ENCODE measurements around the gene TP53BP2.

DNA sequence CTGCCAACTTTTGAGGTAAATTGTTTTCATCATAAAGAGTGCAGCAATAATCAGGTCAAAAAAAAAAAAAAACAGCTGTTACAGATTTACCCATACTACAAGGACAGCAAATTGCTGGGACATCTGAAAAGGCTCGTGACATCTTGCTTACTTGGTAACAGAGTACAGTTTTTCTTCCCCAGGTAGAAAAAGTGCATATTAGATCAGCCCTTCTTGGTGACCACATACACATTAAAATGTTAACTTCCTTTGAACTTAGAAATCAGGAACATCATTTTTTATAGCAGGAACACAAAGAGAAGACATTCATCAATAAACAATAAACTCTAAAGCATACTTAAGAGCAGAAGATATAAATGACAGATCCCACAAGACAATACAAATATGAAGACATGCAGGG is 16.1 kb downstream of the TP53BP2 start:
- TF ChIP-seq, protein P1, sequence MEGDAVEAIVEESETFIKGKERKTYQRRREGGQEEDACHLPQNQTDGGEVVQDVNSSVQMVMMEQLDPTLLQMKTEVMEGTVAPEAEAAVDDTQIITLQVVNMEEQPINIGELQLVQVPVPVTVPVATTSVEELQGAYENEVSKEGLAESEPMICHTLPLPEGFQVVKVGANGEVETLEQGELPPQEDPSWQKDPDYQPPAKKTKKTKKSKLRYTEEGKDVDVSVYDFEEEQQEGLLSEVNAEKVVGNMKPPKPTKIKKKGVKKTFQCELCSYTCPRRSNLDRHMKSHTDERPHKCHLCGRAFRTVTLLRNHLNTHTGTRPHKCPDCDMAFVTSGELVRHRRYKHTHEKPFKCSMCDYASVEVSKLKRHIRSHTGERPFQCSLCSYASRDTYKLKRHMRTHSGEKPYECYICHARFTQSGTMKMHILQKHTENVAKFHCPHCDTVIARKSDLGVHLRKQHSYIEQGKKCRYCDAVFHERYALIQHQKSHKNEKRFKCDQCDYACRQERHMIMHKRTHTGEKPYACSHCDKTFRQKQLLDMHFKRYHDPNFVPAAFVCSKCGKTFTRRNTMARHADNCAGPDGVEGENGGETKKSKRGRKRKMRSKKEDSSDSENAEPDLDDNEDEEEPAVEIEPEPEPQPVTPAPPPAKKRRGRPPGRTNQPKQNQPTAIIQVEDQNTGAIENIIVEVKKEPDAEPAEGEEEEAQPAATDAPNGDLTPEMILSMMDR (IDR thresholded peaks at IDR 0.05; ENCODE audit: poor library complexity), result no peak
- TF ChIP-seq EZH2phosphoT487 (IDR thresholded peaks at IDR 0.05; ENCODE audit: low read depth, severe bottlenecking, unreplicated experiment), result no peak
